ENCODE measurements around the gene KLHL6. TPM values are rescaled to one million over a fixed set of nuclear protein-coding genes. Genes with fewer than 3 reads are reported as not detected.

Gene KLHL6
- total and polyA plus RNA-seq, 4 donors, result 1.5 to 3.0 (median 1.8) TPM

- Histone ChIP-seq H3K4me3 (ENCODE audit: low read depth, low read length) (no peak overlapping the region), H3K27ac (ENCODE audit: low read depth, low read length) (no peak overlapping the region), H3K36me3 (ENCODE audit: control insufficient read depth, insufficient read depth, low read length) (no peaks in the 10 kb centered on the region), H3K9me3 (ENCODE audit: control insufficient read depth, insufficient read depth, low read length) (no peaks in the 10 kb centered on the region), H3K27me3 (ENCODE audit: control insufficient read depth, insufficient read depth, low read length) (no peaks in the 10 kb centered on the region), H3K4me1 (ENCODE audit: control insufficient read depth, insufficient read depth, low read length) (no peaks in the 10 kb centered on the region)
- DNase-seq (ENCODE audit: low read depth in 4 of 6, low spot score in 6 of 6), result no peak
- 100% methylated on average over 3 of the region's 6 CpGs for WGBS (ENCODE audit: insufficient coverage)
These were observed 3.6 kb downstream of the KLHL6 start for GRCh38 chr3:183551930-183552329.

GRCh38 chr3:183548262-183548769, 7.2 kb downstream of the KLHL6 start:
- no peak overlapping the region for H3K4me3 ChIP-seq (ENCODE audit: low read depth, low read length)
- H3K36me3 ChIP-seq (ENCODE audit: control insufficient read depth, insufficient read depth, low read length), result no peaks in the 10 kb centered on the region
- no peaks in the 10 kb centered on the region for H3K27me3 ChIP-seq (ENCODE audit: control insufficient read depth, insufficient read depth, low read length)
- DNase-seq (ENCODE audit: low read depth in 4 of 6, low spot score in 6 of 6), result no peak
- WGBS (ENCODE audit: insufficient coverage), result no CpG with 5 or more reads among the region's 2 CpGs
- H3K4me1 ChIP-seq (ENCODE audit: control insufficient read depth, insufficient read depth, low read length), result no peaks in the 10 kb centered on the region
- H3K9me3 ChIP-seq (ENCODE audit: control insufficient read depth, insufficient read depth, low read length), result no peaks in the 10 kb centered on the region
- no peak overlapping the region for H3K27ac ChIP-seq (ENCODE audit: low read depth, low read length)

GRCh38 chr3:183546625-183547024, 8.9 kb downstream of the KLHL6 start:
- no peak overlapping the region for H3K27ac ChIP-seq (ENCODE audit: low read depth, low read length)
- WGBS (ENCODE audit: insufficient coverage), result 95% methylated on average over 16 of the region's 19 CpGs

GRCh38 chr3:183545708-183546107, 9.8 kb downstream of the KLHL6 start:
- no peak overlapping the region for H3K27ac ChIP-seq (ENCODE audit: low read depth, low read length)
- H3K36me3 ChIP-seq (ENCODE audit: control insufficient read depth, insufficient read depth, low read length), result no peaks in the 10 kb centered on the region
- H3K9me3 ChIP-seq (ENCODE audit: control insufficient read depth, insufficient read depth, low read length), result no peaks in the 10 kb centered on the region
- H3K4me1 ChIP-seq (ENCODE audit: control insufficient read depth, insufficient read depth, low read length), result no peaks in the 10 kb centered on the region
- no peak for DNase-seq (ENCODE audit: low read depth in 4 of 6, low spot score in 6 of 6)
- H3K4me3 ChIP-seq (ENCODE audit: low read depth, low read length), result no peak overlapping the region
- H3K27me3 ChIP-seq (ENCODE audit: control insufficient read depth, insufficient read depth, low read length), result no peaks in the 10 kb centered on the region
- 91% methylated on average over 3 of the region's 6 CpGs for WGBS (ENCODE audit: insufficient coverage)

More at GRCh38 chr3:183546625-183547024, 8.9 kb downstream of the KLHL6 start:
- no peaks in the 10 kb centered on the region for H3K27me3 ChIP-seq (ENCODE audit: control insufficient read depth, insufficient read depth, low read length)
- no peaks in the 10 kb centered on the region for H3K9me3 ChIP-seq (ENCODE audit: control insufficient read depth, insufficient read depth, low read length)
- H3K4me1 ChIP-seq (ENCODE audit: control insufficient read depth, insufficient read depth, low read length), result no peaks in the 10 kb centered on the region
- no peak for DNase-seq (ENCODE audit: low read depth in 4 of 6, low spot score in 6 of 6)
- no peaks in the 10 kb centered on the region for H3K36me3 ChIP-seq (ENCODE audit: control insufficient read depth, insufficient read depth, low read length)
- H3K4me3 ChIP-seq (ENCODE audit: low read depth, low read length), result no peak overlapping the region

- H3K4me1 ChIP-seq (ENCODE audit: control insufficient read depth, insufficient read depth, low read length), result no peaks in the 10 kb centered on the region
- no peak overlapping the region for H3K4me3 ChIP-seq (ENCODE audit: low read depth, low read length)
- DNase-seq (ENCODE audit: low read depth in 4 of 6, low spot score in 6 of 6), result no peak
- no peak overlapping the region for H3K27ac ChIP-seq (ENCODE audit: low read depth, low read length)
- no peaks in the 10 kb centered on the region for H3K36me3 ChIP-seq (ENCODE audit: control insufficient read depth, insufficient read depth, low read length)
- H3K27me3 ChIP-seq (ENCODE audit: control insufficient read depth, insufficient read depth, low read length), result no peaks in the 10 kb centered on the region
- H3K9me3 ChIP-seq (ENCODE audit: control insufficient read depth, insufficient read depth, low read length), result no peaks in the 10 kb centered on the region
- 97% methylated on average over 4 of the region's 4 CpGs for WGBS (ENCODE audit: insufficient coverage)
These were observed 13.2 kb downstream of the KLHL6 start for GRCh38 chr3:183542355-183542754.

- Histone ChIP-seq H3K4me3 (ENCODE audit: low read depth, low read length) (no peak overlapping the region), H3K27ac (ENCODE audit: low read depth, low read length) (no peak overlapping the region), H3K9me3 (ENCODE audit: control insufficient read depth, insufficient read depth, low read length) (no peaks in the 10 kb centered on the region), H3K27me3 (ENCODE audit: control insufficient read depth, insufficient read depth, low read length) (no peaks in the 10 kb centered on the region), H3K36me3 (ENCODE audit: control insufficient read depth, insufficient read depth, low read length) (no peaks in the 10 kb centered on the region), H3K4me1 (ENCODE audit: control insufficient read depth, insufficient read depth, low read length) (no peaks in the 10 kb centered on the region)
- WGBS (ENCODE audit: insufficient coverage), result 70% methylated on average over 2 of the region's 3 CpGs
- DNase-seq (ENCODE audit: low read depth in 4 of 6, low spot score in 6 of 6), result no peak
These were observed 13.8 kb downstream of the KLHL6 start for GRCh38 chr3:183541738-183542137.

- H3K27me3 ChIP-seq (ENCODE audit: control insufficient read depth, insufficient read depth, low read length), result no peaks in the 10 kb centered on the region
- H3K9me3 ChIP-seq (ENCODE audit: control insufficient read depth, insufficient read depth, low read length), result no peaks in the 10 kb centered on the region
- H3K27ac ChIP-seq (ENCODE audit: low read depth, low read length), result no peak overlapping the region
- no peak overlapping the region for H3K4me3 ChIP-seq (ENCODE audit: low read depth, low read length)
- no peak for DNase-seq (ENCODE audit: low read depth in 4 of 6, low spot score in 6 of 6)
- H3K4me1 ChIP-seq (ENCODE audit: control insufficient read depth, insufficient read depth, low read length), result no peaks in the 10 kb centered on the region
- WGBS (ENCODE audit: insufficient coverage), result 81% methylated on average over 5 of the region's 6 CpGs
- H3K36me3 ChIP-seq (ENCODE audit: control insufficient read depth, insufficient read depth, low read length), result no peaks in the 10 kb centered on the region
These were observed 14.3 kb downstream of the KLHL6 start for GRCh38 chr3:183541235-183541655.

GRCh38 chr3:183540501-183541234, 14.8 kb downstream of the KLHL6 start:
- WGBS (ENCODE audit: insufficient coverage), result 81% methylated on average over 12 of the region's 14 CpGs
- Histone ChIP-seq H3K4me1 (ENCODE audit: control insufficient read depth, insufficient read depth, low read length) (no peaks in the 10 kb centered on the region), H3K27ac (ENCODE audit: low read depth, low read length) (no peak overlapping the region), H3K4me3 (ENCODE audit: low read depth, low read length) (no peak overlapping the region), H3K27me3 (ENCODE audit: control insufficient read depth, insufficient read depth, low read length) (no peaks in the 10 kb centered on the region), H3K9me3 (ENCODE audit: control insufficient read depth, insufficient read depth, low read length) (no peaks in the 10 kb centered on the region), H3K36me3 (ENCODE audit: control insufficient read depth, insufficient read depth, low read length) (no peaks in the 10 kb centered on the region)
- DNase-seq (ENCODE audit: low read depth in 4 of 6, low spot score in 6 of 6), result no peak

GRCh38 chr3:183539811-183540210, 15.7 kb downstream of the KLHL6 start:
- no peak for DNase-seq (ENCODE audit: low read depth in 4 of 6, low spot score in 6 of 6)
- Histone ChIP-seq H3K4me3 (ENCODE audit: low read depth, low read length) (no peak overlapping the region), H3K27me3 (ENCODE audit: control insufficient read depth, insufficient read depth, low read length) (no peaks in the 10 kb centered on the region), H3K9me3 (ENCODE audit: control insufficient read depth, insufficient read depth, low read length) (no peaks in the 10 kb centered on the region), H3K36me3 (ENCODE audit: control insufficient read depth, insufficient read depth, low read length) (no peaks in the 10 kb centered on the region), H3K27ac (ENCODE audit: low read depth, low read length) (no peak overlapping the region), H3K4me1 (ENCODE audit: control insufficient read depth, insufficient read depth, low read length) (no peaks in the 10 kb centered on the region)
- no CpG with 5 or more reads among the region's 3 CpGs for WGBS (ENCODE audit: insufficient coverage)

GRCh38 chr3:183538486-183538885, 17.0 kb downstream of the KLHL6 start:
- no peak overlapping the region for H3K4me3 ChIP-seq (ENCODE audit: low read depth, low read length)
- H3K27me3 ChIP-seq (ENCODE audit: control insufficient read depth, insufficient read depth, low read length), result no peaks in the 10 kb centered on the region

More at GRCh38 chr3:183538486-183538885, 17.0 kb downstream of the KLHL6 start:
- no peaks in the 10 kb centered on the region for H3K4me1 ChIP-seq (ENCODE audit: control insufficient read depth, insufficient read depth, low read length)
- no peak overlapping the region for H3K27ac ChIP-seq (ENCODE audit: low read depth, low read length)
- H3K9me3 ChIP-seq (ENCODE audit: control insufficient read depth, insufficient read depth, low read length), result no peaks in the 10 kb centered on the region
- no peaks in the 10 kb centered on the region for H3K36me3 ChIP-seq (ENCODE audit: control insufficient read depth, insufficient read depth, low read length)
- WGBS (ENCODE audit: insufficient coverage), result no CpG with 5 or more reads among the region's 1 CpG
- DNase-seq (ENCODE audit: low read depth in 4 of 6, low spot score in 6 of 6), result no peak
